RWPE2 (cell line): ENCODE measurements around the gene HBQ1.
"Not testable (repeated sequence)": the region's sequence is repeated elsewhere in the genome, so short reads cannot be mapped to it uniquely, and the experiment has no call there.

Experiments
- ATAC-seq: fragments of 200-7000 bp; cut with Tn5 transposase; 3 replicates; pipeline ENCODE4 v1.9.1; 2021; ENCODE audit warnings: low read depth
- DNase-seq: peaks from one replicate; pipeline ENCODE4 v3.0.0-alpha.2; 2020; ENCODE audit warnings: low spot score
- H3K27ac ChIP-seq: fragments of 450-650 bp; 2 replicates; pipeline ENCODE4 v1.5.1; 2017; ENCODE audit warnings: mild to moderate bottlenecking; ENCODE audit not compliant: poor library complexity, severe bottlenecking
- H3K27me3 ChIP-seq: fragments of 250-450 bp; sonication (Bioruptor Pico); 2 replicates; pipeline ENCODE4 v1.5.1; 2021; ENCODE audit warnings: mild to moderate bottlenecking, moderate library complexity; ENCODE audit not compliant: insufficient read depth, poor library complexity, severe bottlenecking
- H3K36me3 ChIP-seq: fragments of 250-450 bp; sonication (Bioruptor Pico); 2 replicates; pipeline ENCODE4 v1.5.1; 2020; ENCODE audit warnings: low read depth, mild to moderate bottlenecking, moderate library complexity
- H3K4me1 ChIP-seq: fragments of 250-450 bp; sonication (Bioruptor Pico); 2 replicates; pipeline ENCODE4 v1.5.1; 2021; ENCODE audit warnings: mild to moderate bottlenecking, moderate library complexity; ENCODE audit not compliant: insufficient read depth, poor library complexity, severe bottlenecking
- H3K4me3 ChIP-seq: fragments of 250-450 bp; sonication (Bioruptor Pico); 2 replicates; pipeline ENCODE4 v1.5.1; 2021; ENCODE audit warnings: mild to moderate bottlenecking, moderate library complexity; ENCODE audit not compliant: severe bottlenecking
- H3K9me3 ChIP-seq: fragments of 250-450 bp; sonication (Bioruptor Pico); 2 replicates; pipeline ENCODE4 v1.5.1; 2021; ENCODE audit warnings: mild to moderate bottlenecking, moderate library complexity; ENCODE audit not compliant: severe bottlenecking
- CTCF ChIP-seq: fragments of 450-650 bp; IDR thresholded peaks from one replicate; pipeline ENCODE4 v1.5.1; 2017; ENCODE audit warnings: mild to moderate bottlenecking, moderate library complexity; ENCODE audit not compliant: poor library complexity, severe bottlenecking

Gene HBQ1

GRCh38 chr16:166375-167121 is 13.7 kb upstream of the HBQ1 start:
- H3K9me3 ChIP-seq = no peaks in the 10 kb centered on the region
- no peak overlapping the region for H3K4me3 ChIP-seq
- no peak overlapping the region for H3K27ac ChIP-seq
- no peaks in the 10 kb centered on the region for H3K4me1 ChIP-seq
- ATAC-seq = no peak
- DNase-seq = no peak
- peaks cover 51% of the 10 kb centered on the region for H3K27me3 ChIP-seq
- H3K36me3 ChIP-seq = no peaks in the 10 kb centered on the region
- no peak for TF ChIP-seq CTCF

- H3K27ac ChIP-seq = no peak overlapping the region
- DNase-seq (no peak), ATAC-seq (no peak)
- no peaks in the 10 kb centered on the region for H3K9me3 ChIP-seq
- H3K4me1 ChIP-seq = no peaks in the 10 kb centered on the region
- no peaks in the 10 kb centered on the region for H3K36me3 ChIP-seq
- H3K27me3 ChIP-seq = peaks cover 55% of the 10 kb centered on the region
- TF ChIP-seq CTCF = no peak
- H3K4me3 ChIP-seq = no peak overlapping the region
Observed at GRCh38 chr16:167122-167690, 13.1 kb upstream of the HBQ1 start.

GRCh38 chr16:168424-168823 is 11.8 kb upstream of the HBQ1 start:
- TF ChIP-seq CTCF = no peak
- peaks cover 58% of the 10 kb centered on the region for H3K27me3 ChIP-seq
- no peak for DNase-seq

GRCh38 chr16:169014-169413 is 11.2 kb upstream of the HBQ1 start:
- no peaks in the 10 kb centered on the region for H3K9me3 ChIP-seq
- H3K27me3 ChIP-seq = peaks cover 60% of the 10 kb centered on the region
- H3K4me3 ChIP-seq = no peak overlapping the region
- H3K4me1 ChIP-seq = no peaks in the 10 kb centered on the region
- no peak overlapping the region for H3K27ac ChIP-seq
- H3K36me3 ChIP-seq = no peaks in the 10 kb centered on the region
- DNase-seq (no peak), ATAC-seq (no peak)
- no peak for TF ChIP-seq CTCF

More at GRCh38 chr16:168424-168823, 11.8 kb upstream of the HBQ1 start:
- no peaks in the 10 kb centered on the region for H3K4me1 ChIP-seq
- no peaks in the 10 kb centered on the region for H3K9me3 ChIP-seq
- no peak overlapping the region for H3K4me3 ChIP-seq
- no peak overlapping the region for H3K27ac ChIP-seq
- no peak for ATAC-seq
- no peaks in the 10 kb centered on the region for H3K36me3 ChIP-seq

GRCh38 chr16:170088-170507 is 10.2 kb upstream of the HBQ1 start:
- DNase-seq, H3K4me3 ChIP-seq, H3K36me3 ChIP-seq, H3K27ac ChIP-seq, H3K9me3 ChIP-seq, H3K4me1 ChIP-seq: not testable (repeated sequence)
- H3K27me3 ChIP-seq = peaks cover 66% of the 10 kb centered on the region
- ATAC-seq = peak; percentile 32; the same call in 1 of the 3 replicates
